Stimulated activated CD8-positive, alpha-beta memory T cell treated with anti-CD3 and anti-CD28 coated beads, Interleukin-15, amount 100 ng/mL, for 24 hours (primary cell): ENCODE results near the gene SMKR1.
"Not testable (repeated sequence)": the region's sequence is repeated elsewhere in the genome, so short reads cannot be mapped to it uniquely, and the experiment has no call there.

Experiments used
- DNase-seq: peaks from one replicate; pipeline ENCODE4 v3.0.0-alpha.2; 2020; ENCODE audit warnings: low read depth

The SMKR1 gene

DNA sequence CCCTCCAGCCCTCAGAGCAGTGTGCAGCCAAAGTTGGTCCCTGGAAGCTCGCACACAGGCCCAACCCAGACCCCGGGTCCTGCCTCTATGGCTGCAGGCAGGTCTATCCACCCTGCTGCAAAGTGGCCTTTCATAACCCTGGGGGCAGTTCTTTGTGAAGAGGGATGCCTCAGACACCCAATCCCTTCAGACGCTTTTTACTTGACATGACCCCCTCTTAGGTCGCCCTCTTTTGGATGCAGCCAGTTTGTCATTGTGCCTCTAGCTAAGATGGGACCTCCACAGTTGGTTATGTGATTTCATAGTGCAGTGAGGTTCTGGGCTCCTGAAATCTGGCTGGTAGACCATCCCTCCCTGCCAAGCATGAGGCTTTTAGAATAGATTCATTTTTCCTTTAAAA lies 27.3 kb downstream of the SMKR1 start:
- no peak for DNase-seq

DNA sequence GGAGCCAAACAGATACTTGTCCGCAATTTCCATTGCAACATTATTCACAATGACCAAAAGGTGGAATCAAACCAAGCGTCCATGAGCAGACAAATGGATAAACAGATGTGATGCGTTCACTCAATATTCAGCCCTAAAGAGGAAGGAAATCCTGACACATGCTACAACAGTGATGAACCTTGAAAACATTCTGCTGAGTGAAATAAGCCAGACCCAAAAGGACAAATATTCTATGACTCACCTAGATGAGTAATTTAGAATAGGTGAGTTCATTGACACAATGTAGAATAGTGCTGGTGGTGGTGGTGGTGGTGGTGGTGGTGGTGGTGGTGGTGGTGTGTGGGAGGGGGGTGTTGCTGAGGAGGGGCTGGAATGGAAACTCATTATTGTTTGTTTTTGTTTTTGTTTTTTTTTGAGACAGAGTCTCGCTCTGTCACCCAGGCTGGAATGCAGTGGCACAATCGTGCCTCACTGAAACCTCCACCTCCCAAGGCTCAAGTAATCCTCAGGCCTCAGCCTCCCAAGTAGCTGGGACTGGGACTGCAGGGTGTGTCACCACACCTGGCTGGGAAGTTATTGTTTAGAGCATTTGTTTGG lies 28.6 kb downstream of the SMKR1 start:
- DNase-seq: peak; percentile 11

DNA sequence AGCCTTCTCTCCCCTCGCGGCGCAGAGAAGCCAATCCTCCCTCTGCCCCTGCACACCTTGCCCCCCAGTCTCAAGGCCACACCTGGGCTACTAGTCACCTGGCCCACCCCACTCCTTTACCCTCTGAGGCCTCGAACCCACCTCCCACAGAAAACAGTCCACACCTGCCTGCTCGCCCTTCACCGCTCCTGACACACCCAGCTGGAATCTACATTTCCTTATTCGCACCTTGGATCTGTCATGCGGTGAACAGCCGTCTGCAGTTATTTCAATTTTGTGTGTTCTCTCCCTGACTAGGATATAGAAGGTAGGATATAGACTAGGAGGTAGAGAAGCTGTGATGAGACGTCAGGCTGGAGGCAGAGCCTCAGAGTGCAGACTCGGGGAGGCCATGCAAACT lies 29.4 kb downstream of the SMKR1 start:
- no peak for DNase-seq

DNA sequence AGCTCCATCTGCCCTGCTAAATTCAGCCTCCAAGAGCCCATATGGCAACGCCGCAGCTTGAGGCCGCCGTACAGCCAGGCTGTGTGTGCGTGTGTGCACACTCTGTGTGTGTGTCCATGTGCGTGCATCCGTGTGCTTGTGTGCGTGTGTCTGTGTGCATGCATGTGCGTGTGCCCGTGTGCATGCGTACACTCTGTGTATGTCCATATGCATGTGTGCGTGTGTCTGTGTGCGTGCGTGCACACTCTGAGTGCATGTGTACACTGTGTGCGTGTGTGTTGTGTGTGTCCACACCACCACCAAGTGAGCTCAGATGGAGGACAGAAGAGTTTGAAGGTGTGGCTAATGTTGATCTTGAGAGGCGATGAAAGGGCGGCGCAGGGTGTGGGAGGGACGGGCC lies 30.0 kb downstream of the SMKR1 start:
- no peak for DNase-seq

DNA sequence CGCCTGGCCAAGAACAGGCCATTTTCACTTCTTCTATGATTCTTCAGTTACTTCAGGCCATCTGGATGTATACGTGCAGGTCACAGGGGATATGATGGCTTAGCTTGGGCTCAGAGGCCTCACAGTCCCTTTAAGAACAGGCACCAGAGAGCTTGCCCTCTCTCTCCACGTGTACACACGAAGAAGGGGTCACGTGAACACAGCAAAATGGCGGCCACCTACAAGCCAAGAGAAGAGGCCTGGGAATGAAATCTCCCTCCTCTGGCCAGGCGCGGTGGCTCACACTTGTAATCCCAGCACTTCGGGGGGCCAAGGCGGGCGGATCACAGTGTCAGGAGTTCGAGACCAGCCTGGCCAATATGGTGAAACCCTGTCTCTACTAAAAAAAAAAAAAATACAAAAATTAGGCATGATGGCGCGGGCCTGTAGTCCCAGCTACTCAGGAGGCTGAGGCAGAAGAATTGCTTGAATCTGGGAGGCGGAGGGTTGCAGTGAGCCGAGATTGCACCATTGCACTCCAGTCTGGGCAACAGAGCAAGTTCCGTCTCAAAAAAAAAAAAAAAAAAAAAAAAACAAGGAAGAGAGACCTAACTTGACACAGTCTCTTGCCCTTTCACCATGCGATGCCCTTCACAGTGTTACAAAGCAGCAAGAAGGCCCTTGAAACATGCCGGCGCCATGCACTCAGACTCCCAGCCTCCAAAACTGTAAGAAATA lies 32.4 kb downstream of the SMKR1 start:
- not testable (repeated sequence) for DNase-seq

DNA sequence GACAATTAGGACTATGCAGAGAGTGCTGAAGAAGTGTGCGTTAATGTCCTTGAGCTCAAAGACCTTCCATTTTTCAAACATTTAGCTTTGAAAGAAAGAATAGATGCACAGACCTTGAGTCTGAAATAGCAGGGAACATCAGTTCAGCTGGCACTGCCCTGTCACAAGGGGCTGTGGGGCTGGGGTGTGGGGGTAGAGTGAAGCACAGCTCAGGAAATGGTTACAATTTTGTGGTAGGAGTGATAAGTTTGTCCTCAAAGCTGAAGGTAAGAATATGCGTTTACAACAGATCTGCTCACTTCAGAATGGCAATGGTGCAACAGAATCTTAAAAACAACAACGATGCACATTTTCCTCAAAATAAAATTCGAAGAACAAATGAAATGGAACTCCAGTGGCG lies 33.6 kb downstream of the SMKR1 start:
- no peak for DNase-seq

DNA sequence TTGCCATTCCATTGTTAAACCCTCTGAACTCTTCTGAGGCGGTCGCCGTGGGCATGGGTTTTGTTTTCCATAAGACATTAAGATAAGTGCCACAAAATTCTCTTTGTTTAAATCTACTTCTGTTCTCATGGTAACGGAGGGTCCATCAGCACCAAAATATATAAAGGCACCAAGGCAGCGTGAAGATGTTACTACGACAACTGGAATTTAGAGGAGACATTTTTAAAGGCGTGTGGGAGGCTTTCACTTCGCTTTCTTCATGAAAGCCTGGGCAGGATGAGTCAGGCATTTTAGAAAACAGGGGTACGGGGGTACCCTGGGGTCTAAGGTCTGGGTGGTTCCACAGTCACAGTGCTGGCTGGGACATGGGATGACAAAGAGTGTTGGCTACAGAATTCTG lies 34.0 kb downstream of the SMKR1 start:
- no peak for DNase-seq

DNA sequence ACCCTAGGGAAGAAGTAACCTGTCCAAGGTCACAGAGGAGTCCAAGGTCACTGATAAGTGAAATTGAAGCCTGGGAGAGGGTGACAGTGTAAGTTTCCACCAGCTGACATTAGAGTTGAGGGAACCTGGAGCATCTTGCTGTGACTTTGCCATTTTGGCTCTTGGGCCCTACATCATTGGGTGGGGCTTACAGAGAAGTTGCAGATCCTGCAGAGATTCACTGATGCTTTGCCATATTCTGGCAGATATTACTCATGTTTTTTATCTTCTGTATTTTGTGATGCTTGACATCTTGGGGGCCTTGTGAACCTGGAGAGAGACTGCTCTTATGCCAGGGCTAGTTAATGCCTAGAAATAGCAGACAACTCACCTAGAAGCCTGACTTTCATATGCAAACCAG lies 36.5 kb downstream of the SMKR1 start:
- no peak for DNase-seq

DNA sequence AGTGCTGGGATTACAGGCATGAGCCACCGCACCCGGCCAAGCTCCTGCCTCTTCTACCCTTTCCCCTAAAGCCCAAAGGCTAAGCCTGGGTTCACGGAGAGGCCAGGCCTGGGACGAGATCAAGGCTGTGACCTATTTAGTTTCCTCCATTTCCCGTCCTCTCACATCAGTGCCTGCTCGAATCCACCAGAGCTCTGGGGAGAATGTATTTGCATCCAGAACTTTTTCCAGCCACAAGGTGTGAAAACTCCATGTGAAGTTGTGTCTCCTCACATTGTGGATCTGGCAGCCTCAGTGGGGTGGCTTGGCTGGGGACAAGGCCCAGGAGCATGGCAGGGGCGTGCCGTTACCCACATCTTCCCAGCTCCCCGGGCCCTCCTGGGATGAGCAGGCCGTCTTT lies 38.0 kb downstream of the SMKR1 start:
- DNase-seq: no peak

DNA sequence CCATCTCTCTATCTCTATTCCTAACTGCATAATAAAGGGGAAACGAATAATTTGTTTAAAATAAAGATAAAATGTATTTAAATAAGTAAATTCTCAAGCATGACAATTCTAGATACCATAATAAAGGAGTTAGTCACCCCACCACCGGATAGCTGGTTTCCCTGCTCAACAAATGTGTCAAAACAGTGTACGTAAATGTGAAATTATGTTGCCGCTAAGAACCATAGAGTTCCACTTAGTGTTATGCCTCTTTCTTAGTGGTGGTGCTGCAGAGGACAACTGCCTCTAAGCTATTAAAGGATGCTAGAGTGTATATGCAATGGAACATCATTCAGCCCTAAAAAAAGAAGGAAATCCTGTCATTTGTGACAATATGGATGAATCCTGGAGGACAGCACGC lies 42.4 kb downstream of the SMKR1 start:
- DNase-seq: no peak

DNA sequence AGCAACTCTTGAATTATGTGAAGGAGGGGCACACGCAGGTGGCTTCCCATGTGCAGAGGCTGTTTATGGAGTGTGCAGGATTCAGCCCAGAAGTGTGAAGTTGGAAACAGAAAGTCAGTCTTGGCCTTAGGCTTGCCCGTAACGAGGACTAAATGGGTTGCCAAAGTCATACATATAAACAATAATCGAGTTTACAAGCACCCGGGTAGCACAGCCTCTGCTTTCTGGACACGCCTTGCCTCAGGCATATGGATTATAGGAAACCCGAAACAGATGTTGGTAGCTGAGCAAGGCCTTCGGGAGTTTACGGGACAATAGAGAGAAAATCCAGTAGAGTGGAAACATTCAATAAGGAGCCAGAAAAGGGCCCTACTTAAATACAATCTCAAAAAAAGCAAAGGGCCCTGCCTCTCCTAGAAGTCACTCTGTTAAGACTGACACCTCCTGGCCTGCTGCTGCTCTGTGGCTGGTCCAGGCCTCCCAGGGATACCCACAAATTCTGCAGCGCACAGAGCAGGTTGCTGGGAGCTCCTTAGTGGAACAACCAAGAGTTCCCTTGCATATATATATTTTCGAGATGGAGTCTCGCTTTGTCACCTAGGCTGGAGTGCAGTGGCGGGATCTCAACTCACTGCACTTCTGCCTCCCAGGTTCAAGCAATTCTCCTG lies 48.5 kb downstream of the SMKR1 start:
- DNase-seq: no peak

DNA sequence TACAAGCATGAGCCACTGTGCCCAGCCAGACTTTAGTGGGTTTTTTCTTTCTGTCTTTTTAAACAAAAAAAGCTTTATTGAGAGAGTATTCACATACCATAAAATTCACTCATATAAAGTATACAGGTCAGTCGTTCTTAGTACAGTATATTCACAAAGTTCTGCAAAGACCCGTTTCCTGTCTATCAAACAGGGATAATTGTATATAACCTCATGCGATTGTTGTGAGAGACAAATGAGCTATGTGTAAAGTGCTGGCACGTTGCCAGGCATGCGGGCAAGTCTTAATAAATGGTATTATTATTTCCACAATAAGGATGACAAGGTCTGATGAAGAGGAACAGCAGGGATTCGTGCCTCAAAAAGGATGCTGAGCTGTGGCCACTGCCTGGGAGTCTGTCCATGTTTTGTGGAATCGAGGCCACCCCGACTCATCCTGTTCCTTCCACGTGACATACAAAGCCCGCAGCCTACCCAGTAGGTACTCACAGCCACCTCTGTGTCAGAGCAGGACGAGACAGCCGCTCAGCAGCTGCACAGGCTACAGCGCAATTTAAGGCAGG lies 51.6 kb downstream of the SMKR1 start:
- DNase-seq: no peak

DNA sequence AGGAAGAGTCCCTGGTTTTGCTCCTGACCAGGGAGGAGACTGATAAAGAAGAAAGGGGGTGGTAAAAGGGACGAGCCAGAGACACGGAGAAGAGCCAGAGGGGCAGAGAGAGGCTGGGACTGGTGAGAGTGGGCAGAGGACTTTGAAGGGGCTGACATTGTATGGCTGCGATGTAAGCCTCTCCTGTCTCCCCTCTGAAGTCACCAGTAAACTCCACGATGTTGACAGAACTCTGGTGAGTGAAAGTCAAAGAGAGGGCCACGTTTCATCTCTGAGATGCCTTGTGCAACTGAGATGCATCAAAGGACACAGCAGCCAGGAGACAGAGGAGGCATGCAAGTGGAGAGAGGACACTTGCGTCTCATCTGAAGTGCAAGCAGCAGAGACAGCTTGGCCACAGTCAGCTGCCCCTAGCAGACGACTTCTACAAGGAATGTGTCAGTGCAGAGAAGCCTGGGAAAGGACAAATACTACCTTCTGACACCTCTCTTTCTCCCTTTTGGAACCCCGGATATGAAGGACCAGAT lies 54.3 kb downstream of the SMKR1 start:
- DNase-seq: no peak

DNA sequence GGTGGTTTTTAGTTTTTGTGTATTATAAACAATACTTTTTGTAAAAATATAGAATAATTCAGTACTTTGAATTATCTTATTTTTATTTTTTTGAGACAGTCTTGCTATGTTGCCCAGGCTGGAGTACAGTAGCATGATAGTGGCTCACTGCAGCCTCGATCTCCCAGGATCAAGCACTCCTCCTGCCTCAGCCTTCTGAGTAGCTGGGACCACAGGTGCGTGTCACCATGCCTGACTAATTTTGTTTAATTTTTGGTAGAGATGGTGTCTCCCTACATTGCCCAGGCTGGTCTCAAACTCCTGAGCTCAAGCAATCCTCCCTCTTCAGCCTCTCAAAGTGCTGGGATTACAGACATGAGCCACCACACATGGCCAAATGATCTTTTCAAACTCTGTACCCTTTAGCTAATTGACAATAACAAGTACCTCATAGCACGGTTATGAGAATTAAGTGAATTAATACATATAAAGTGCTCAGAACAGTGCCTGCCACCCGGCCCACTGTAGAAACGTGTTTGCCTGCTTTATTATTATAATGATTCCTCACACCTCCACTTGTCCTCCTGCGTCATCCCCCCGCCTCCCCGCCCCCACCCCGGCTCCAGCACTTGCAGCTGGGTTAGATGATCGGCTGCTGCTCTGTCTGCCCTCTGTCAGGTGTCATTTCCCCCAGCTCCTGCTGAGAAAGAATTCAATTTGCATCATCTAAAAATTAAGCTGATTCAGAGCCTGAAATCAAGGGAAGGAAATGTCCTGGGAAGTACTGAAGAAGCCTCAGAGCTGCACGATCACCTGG lies 55.6 kb downstream of the SMKR1 start:
- DNase-seq: no peak

DNA sequence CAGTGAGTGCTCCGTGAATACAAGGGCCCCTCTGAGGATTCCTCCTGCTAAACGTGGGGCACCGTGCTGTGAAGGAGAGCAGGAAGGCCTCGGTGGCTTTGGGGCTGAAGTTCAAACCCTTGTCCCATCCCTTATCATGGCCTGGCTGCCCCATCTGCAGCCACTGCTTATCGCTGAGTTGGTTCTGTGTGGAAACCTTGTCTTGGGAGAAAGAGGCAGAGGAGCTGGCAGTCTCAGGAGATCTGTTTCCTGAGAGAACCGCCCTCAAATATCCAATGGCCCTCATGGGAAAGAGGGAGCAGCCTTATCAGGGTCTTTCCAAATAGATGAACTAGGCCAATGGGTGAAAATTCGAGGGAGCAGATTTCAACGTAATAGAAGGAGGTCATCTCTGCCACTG lies 57.2 kb downstream of the SMKR1 start:
- DNase-seq: no peak

DNA sequence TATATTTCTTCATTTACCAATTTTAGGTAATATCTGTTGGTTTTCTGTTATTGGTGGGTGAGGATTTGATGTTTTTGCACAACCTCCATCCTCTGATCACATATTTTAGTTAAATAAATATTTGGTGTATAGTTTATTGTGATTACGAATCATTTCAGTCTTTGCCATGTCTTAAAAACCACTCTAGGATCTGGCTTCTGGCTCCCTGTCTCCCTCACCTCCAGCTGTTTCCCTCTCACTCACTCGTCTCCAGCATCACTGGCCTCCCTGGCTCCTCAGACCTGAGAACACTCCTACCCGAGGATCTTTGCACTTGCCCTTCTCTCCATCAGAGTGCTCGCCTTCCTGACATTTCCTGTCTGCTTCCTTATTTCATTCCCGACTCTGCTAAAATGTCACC lies 58.5 kb downstream of the SMKR1 start:
- DNase-seq: no peak

DNA sequence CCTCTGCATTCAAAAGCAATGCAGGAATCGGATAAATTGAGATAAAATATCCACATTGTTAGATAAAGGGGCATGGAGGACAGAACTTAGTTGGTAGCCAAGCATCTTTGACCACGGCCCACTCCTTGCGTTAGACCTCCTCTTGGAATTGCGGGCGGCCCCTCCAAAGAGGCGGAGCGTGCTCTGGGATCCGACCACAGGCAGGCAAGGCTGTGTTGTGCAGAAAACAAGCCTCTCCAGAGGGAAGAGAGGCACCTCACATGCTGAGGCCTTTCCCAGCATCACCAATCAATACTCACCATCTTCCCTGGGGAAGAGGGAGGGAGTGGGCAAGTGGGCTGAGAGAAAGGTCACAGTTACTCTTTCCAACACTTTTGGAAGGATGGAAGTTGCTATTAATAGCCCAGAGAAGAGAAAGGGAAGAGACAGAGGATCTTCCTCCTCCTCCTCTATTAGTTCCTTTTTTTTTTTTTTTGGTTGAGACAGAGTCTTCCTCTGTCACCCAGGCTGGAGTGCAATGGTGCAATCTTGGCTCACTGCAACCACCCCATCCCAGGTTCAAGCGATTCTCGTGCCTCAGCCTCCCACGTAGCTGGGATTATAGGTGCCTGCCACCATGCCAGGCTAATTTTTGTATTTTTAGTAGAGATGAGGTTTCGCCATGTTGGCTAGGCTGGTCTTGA lies 59.5 kb downstream of the SMKR1 start:
- DNase-seq: no peak
